HG03520 (cell line): ENCODE data around the gene COX10.
"Not testable (repeated sequence)": the region's sequence is repeated elsewhere in the genome, so short reads cannot be mapped to it uniquely, and the experiment has no call there.

Experiments used
- ATAC-seq: cut with Tn5 transposase; IDR thresholded peaks from one replicate; pipeline ENCODE4 v1.9.1; 2021; ENCODE audit warnings: mild to moderate bottlenecking, moderate library complexity; ENCODE audit not compliant: unreplicated experiment

Gene COX10

GRCh38 chr17:14069251-14070021 lies at the start of gene COX10:
Gene COX10 (plus strand): TSS chr17:14069504. CDS start chr17:14069606, 102 bp downstream.
- ATAC-seq: peak; percentile 99

- ATAC-seq: not testable (repeated sequence)
Measured at GRCh38 chr17:14021651-14022294, 47.5 kb upstream of the COX10 start.

- ATAC-seq: not testable (repeated sequence)
Measured at GRCh38 chr17:14029755-14030154, 39.5 kb upstream of the COX10 start.

GRCh38 chr17:14032234-14032633 lies 37.1 kb upstream of the COX10 start:
- ATAC-seq: no peak

GRCh38 chr17:14033166-14033565 lies 36.1 kb upstream of the COX10 start:
- no peak for ATAC-seq

- ATAC-seq: no peak
Measured at GRCh38 chr17:14037453-14037852, 31.9 kb upstream of the COX10 start.

GRCh38 chr17:14038206-14038605 lies 31.1 kb upstream of the COX10 start:
- no peak for ATAC-seq

GRCh38 chr17:14042411-14042810 lies 26.9 kb upstream of the COX10 start:
- no peak for ATAC-seq

- ATAC-seq: no peak
Measured at GRCh38 chr17:14044702-14045101, 24.6 kb upstream of the COX10 start.

- no peak for ATAC-seq
Measured at GRCh38 chr17:14046978-14047377, 22.3 kb upstream of the COX10 start.

- no peak for ATAC-seq
Measured at GRCh38 chr17:14047591-14047990, 21.7 kb upstream of the COX10 start.

- ATAC-seq: no peak
Measured at GRCh38 chr17:14048169-14048568, 21.1 kb upstream of the COX10 start.

- no peak for ATAC-seq
Measured at GRCh38 chr17:14050616-14051015, 18.7 kb upstream of the COX10 start.

GRCh38 chr17:14051692-14052091 lies 17.6 kb upstream of the COX10 start:
- no peak for ATAC-seq

GRCh38 chr17:14052886-14053615 lies 16.3 kb upstream of the COX10 start:
- ATAC-seq: no peak

- ATAC-seq: no peak
Measured at GRCh38 chr17:14057591-14057990, 11.7 kb upstream of the COX10 start.

- no peak for ATAC-seq
Measured at GRCh38 chr17:14058051-14058450, 11.3 kb upstream of the COX10 start.

- ATAC-seq: no peak
Measured at GRCh38 chr17:14060706-14061105, 8.6 kb upstream of the COX10 start.

- no peak for ATAC-seq
Measured at GRCh38 chr17:14061666-14062560, 7.4 kb upstream of the COX10 start.

- ATAC-seq: no peak
Measured at GRCh38 chr17:14067347-14067746, 2.0 kb upstream of the COX10 start.
